Ascending aorta (tissue), 2 donors: ENCODE data around the gene TMEM131L. TPM values are rescaled to one million over a fixed set of nuclear protein-coding genes. Genes with fewer than 3 reads are reported as not detected.

Experiments used
- DNase-seq, 2 donors: peaks; one replicate each; pipeline ENCODE4 v3.0.0-alpha.2; 2019; ENCODE audit warnings: low spot score in 2 of 2
- H3K27ac ChIP-seq, 2 donors: fragments of 200-600 bp; sonication (generic); one replicate each; pipeline ENCODE4 v1.5.1; 2016 to 2017; ENCODE audit warnings: mild to moderate bottlenecking in 1 of 2
- H3K27me3 ChIP-seq: fragments of 200-600 bp; sonication (generic); one replicate; pipeline ENCODE4 v1.5.1; 2017
- H3K36me3 ChIP-seq, 2 donors: fragments of 200-600 bp; sonication (generic); one replicate each; pipeline ENCODE4 v1.5.1; 2016
- H3K4me1 ChIP-seq, 2 donors: fragments of 200-600 bp; sonication (generic); one replicate each; pipeline ENCODE4 v1.5.1; 2016 to 2017; ENCODE audit warnings: mild to moderate bottlenecking in 1 of 2
- H3K4me3 ChIP-seq, 2 donors: fragments of 200-600 bp; sonication (generic); one replicate each; pipeline ENCODE4 v1.5.1; 2016 to 2017; ENCODE audit warnings: mild to moderate bottlenecking in 1 of 2
- H3K9me3 ChIP-seq, 2 donors: fragments of 200-600 bp; sonication (generic); one replicate each; pipeline ENCODE4 v1.5.1; 2016
- intact Hi-C: fragments of 100-400 bp; cut with DNase I; formaldehyde crosslinking; loops from one replicate; pipeline ENCODE4 v1.15.1; 2023
- total RNA-seq: library from RNA; depleted of rRNA; stranded (reverse); fragments of >200 nt; gene quantifications from one replicate; pipeline ENCODE4 v1.1.0, GENCODE V29; 2016
- TF ChIP-seq, protein P1 (sequence below), 3 experiments: fragments of 200-600 bp in 2 of 3; fragments of 450-650 bp in 1 of 3; sonication (generic) in 2 of 3; IDR thresholded peaks; one replicate each; pipeline ENCODE4 v1.5.1; 2016 to 2019; ENCODE audit warnings: antibody characterized with exemption in 3 of 3, mild to moderate bottlenecking in 1 of 3, moderate library complexity in 1 of 3

Gene TMEM131L
- total RNA-seq, 1 donor from 2014 or later: 6.9 TPM

DNA sequence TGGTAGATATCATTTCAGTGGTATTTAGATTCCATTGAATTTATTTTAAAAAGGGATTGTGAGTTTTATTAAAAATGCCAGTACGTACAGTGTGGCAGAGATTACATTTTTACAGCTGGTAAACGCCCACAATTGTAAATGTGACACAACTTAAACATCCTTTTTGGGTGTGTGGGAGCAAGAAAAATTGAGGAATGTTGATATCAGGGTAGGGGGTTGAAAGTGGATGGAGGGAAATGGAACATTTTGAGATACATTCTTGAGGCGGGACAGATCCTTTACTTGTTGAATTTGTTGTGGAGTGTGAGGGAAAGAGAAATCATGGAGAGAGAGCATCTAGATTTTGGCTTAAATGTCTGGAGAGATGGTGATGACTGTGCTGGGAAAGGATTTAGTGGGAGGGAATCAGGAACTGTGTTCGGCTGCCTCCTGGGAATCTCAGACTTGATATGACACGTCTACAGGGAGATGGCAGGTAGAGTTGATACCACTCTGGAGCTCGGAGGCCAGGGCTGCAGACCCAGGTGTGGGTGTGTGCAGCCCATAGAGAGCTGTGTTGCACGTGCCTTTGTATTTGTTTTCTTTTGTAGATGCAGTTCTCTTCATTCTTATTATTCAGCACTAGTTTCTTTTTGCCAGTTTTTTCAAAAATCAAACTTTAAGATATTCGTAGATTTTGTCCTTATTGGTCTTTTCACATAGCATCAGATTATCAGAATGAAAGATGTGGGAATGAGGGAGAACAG, 10.8 kb downstream of the TMEM131L start:
- TF ChIP-seq, protein P1, sequence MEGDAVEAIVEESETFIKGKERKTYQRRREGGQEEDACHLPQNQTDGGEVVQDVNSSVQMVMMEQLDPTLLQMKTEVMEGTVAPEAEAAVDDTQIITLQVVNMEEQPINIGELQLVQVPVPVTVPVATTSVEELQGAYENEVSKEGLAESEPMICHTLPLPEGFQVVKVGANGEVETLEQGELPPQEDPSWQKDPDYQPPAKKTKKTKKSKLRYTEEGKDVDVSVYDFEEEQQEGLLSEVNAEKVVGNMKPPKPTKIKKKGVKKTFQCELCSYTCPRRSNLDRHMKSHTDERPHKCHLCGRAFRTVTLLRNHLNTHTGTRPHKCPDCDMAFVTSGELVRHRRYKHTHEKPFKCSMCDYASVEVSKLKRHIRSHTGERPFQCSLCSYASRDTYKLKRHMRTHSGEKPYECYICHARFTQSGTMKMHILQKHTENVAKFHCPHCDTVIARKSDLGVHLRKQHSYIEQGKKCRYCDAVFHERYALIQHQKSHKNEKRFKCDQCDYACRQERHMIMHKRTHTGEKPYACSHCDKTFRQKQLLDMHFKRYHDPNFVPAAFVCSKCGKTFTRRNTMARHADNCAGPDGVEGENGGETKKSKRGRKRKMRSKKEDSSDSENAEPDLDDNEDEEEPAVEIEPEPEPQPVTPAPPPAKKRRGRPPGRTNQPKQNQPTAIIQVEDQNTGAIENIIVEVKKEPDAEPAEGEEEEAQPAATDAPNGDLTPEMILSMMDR (IDR thresholded peaks at IDR 0.05): no peak
- H3K9me3 ChIP-seq: no peaks in the 10 kb centered on the region
- H3K4me1 ChIP-seq: peaks cover 0 to 7% of the 10 kb centered on the region in 2 donors
- intact Hi-C loops: no loop called here
- DNase-seq: no peak
- H3K27ac ChIP-seq: peak overlapping the region in 1 of 2 donors; percentile 38
- no peak overlapping the region for H3K4me3 ChIP-seq
- H3K27me3 ChIP-seq: no peaks in the 10 kb centered on the region
- peaks cover 9 to 12% of the 10 kb centered on the region in 2 donors for H3K36me3 ChIP-seq

DNA sequence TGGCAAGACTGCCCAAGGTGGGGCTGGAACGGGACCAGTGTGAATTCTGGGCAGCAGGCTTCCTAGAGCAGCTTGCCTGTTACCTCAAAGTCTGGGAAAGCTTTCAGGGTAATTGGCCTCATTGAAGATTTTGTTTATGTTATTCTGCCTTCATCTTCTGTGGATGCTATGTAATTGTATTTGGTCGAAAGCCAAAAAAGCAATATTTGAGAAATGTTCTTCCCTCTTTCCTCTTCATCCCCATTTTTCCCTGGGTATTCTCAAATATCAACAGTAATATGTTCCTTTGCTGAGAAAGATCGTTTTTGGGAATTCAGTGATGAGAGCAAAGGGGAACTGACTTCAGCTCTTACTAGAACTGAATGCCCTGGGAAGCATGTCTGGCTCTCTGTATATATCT, 12.9 kb downstream of the TMEM131L start:
- H3K27me3 ChIP-seq: no peaks in the 10 kb centered on the region
- peaks cover 0 to 9% of the 10 kb centered on the region in 2 donors for H3K4me1 ChIP-seq
- no peak overlapping the region for H3K27ac ChIP-seq
- no peak overlapping the region for H3K4me3 ChIP-seq
- TF ChIP-seq, protein P1 (IDR thresholded peaks at IDR 0.05): no peak
- no peak for DNase-seq
- intact Hi-C loops: no loop called here
- H3K9me3 ChIP-seq: no peaks in the 10 kb centered on the region
- H3K36me3 ChIP-seq: peaks cover 9% of the 10 kb centered on the region in 2 donors

DNA sequence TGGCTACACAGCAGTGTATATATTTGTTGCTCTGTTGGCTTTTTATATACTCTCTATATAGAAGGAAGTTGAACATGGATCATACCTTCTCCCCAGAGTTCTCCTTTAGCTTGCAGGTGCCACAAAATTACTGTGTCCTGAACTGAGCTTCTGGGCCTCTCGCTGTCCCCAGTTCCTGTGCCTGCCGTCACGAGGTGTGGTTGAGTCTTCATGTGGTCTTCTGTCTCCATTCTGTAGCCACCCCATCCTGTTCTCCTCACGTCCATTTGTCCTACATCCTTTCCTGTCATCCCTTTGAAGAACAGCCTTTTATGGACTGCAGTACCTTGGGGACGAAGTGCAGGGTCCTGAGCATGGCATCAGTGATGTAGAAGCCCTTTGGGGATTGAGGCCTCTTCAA, 14.5 kb downstream of the TMEM131L start:
- TF ChIP-seq, protein P1 (IDR thresholded peaks at IDR 0.05): no peak
- no peaks in the 10 kb centered on the region for H3K36me3 ChIP-seq
- intact Hi-C loops: no loop called here
- no peak for DNase-seq
- H3K4me3 ChIP-seq: no peak overlapping the region
- H3K27me3 ChIP-seq: no peaks in the 10 kb centered on the region
- no peak overlapping the region for H3K27ac ChIP-seq
- H3K9me3 ChIP-seq: no peaks in the 10 kb centered on the region
- H3K4me1 ChIP-seq: peaks cover 0 to 9% of the 10 kb centered on the region in 2 donors

DNA sequence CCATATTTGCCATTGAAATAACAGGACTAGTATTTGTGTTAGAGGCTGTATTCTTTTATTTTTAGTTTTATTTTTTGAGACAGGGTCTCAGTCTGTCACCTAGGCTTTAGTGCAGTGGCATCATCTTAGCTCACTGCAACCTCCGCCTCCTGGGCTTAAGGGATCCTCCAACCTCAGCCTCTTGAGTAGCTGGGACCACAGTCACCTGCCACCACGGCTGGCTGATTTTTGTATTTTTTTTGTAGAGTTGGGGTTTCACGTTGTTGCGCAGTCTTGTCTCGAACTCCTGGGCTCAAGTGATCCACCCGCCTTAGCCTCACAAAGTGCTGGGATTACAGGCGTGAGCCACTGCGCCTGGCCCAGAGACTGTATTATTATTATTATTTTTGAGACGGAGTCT, 15.3 kb downstream of the TMEM131L start:
- Histone ChIP-seq H3K36me3 (no peaks in the 10 kb centered on the region), H3K9me3 (no peaks in the 10 kb centered on the region), H3K27me3 (no peaks in the 10 kb centered on the region), H3K27ac (no peak overlapping the region), H3K4me3 (no peak overlapping the region), H3K4me1 (peaks cover 1 to 9% of the 10 kb centered on the region in 2 donors)
- DNase-seq: no peak
- TF ChIP-seq, protein P1 (IDR thresholded peaks at IDR 0.05): no peak
- intact Hi-C loops: no loop called here

DNA sequence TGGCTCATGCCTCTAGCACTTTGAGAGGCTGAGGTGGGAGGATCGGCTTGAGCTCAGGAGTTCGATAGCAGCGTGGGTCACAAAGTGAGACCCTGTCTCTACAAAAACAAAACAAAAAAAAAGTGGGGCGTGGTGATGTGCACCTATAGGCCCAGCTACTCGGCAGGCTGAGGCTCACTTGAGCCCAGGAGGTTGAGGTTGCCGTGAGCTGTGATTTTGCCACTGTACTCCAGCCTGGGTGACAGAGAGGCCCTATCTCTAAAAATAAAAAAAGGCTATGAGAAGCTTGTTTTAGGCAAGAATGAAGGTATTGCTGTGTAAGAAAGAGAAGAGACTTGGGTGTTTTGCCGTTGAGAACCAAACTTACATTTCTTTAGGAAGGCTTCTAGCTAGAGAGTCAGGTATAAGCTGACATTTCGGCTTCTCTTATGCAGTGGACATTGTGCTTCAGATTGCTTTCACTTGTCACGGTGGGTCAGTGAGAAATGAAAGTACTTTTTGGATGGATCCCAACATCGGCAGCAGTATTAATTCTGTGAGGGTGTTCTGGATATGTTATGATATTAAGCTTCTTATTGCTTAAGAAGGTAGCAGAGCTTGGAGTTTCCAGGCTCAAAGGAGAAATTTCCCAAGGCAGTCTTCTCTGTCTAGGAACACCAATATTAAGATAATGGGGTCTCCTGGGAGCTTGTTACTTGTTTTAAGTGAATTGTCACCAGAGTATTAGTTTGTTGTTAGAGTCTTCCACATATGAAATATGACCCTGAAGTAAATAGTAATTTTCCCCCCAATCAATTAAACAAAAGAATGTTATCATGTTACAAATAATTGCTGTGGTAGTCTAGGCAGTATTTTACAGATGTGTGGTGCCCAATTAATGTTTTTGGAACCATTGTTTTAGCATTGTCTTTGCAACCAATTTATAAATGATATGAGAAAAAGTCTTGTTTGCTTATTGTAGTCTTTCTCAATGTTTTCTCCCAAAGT, 17.6 kb downstream of the TMEM131L start:
- TF ChIP-seq, protein P1 (IDR thresholded peaks at IDR 0.05): no peak
- peaks cover 14 to 26% of the 10 kb centered on the region in 2 donors for H3K4me1 ChIP-seq
- intact Hi-C loops: no loop called here
- no peak for DNase-seq
- H3K36me3 ChIP-seq: no peaks in the 10 kb centered on the region
- H3K27ac ChIP-seq: peak overlapping the region; percentile 39 to 57
- peak overlapping the region; percentile 1 to 6 for H3K4me3 ChIP-seq
- H3K9me3 ChIP-seq: no peaks in the 10 kb centered on the region
- H3K27me3 ChIP-seq: no peaks in the 10 kb centered on the region
